ENCODE data around the gene CNTNAP2.

DNA sequence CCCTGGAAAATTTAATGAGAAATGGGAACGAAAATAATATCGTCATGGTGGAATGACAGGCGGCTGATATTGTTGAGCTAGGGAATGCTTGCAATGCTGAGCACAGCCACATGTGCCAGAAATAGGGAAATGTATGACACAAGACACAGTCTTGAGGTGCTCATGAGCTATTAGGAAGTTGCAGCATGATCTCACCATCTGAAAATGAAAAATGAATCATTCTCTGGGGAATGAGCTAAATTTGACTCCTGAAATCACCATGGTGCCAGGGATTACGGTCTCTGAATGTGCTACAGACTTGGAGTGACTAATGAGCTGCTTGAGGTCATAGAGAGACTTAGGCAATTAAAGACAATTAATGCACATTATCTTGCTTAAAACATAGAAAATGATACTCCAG is 845.0 kb downstream of the CNTNAP2 start:
- TF ChIP-seq EZH2 (IDR thresholded peaks at IDR 0.05; ENCODE audit: borderline replicate concordance, low read depth, low read length, poor library complexity, severe bottlenecking) = no peak
- TF ChIP-seq, protein P1, sequence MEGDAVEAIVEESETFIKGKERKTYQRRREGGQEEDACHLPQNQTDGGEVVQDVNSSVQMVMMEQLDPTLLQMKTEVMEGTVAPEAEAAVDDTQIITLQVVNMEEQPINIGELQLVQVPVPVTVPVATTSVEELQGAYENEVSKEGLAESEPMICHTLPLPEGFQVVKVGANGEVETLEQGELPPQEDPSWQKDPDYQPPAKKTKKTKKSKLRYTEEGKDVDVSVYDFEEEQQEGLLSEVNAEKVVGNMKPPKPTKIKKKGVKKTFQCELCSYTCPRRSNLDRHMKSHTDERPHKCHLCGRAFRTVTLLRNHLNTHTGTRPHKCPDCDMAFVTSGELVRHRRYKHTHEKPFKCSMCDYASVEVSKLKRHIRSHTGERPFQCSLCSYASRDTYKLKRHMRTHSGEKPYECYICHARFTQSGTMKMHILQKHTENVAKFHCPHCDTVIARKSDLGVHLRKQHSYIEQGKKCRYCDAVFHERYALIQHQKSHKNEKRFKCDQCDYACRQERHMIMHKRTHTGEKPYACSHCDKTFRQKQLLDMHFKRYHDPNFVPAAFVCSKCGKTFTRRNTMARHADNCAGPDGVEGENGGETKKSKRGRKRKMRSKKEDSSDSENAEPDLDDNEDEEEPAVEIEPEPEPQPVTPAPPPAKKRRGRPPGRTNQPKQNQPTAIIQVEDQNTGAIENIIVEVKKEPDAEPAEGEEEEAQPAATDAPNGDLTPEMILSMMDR (conservative IDR thresholded peaks at IDR 0.05; ENCODE audit: low read depth, low read length) = no peak
